NCI-H446 treated with DMSO at 0.1 percent for 48 hours (cell line): ENCODE measurements around the gene ZNF32.
"Not testable (repeated sequence)": the region's sequence is repeated elsewhere in the genome, so short reads cannot be mapped to it uniquely, and the experiment has no call there.

Experiments used
- DNase-seq: peaks from one replicate; lab custom pipeline; 2025; lab: John Stamatoyannopoulos, UW

Gene ZNF32

GRCh38 chr10:43627942-43628341 lies 20.7 kb downstream of the ZNF32 start:
- no peak for DNase-seq

- DNase-seq = no peak
Observed at GRCh38 chr10:43623351-43623750, 25.3 kb downstream of the ZNF32 start.

- no peak for DNase-seq
Observed at GRCh38 chr10:43622038-43622437, 26.6 kb downstream of the ZNF32 start.

- no peak for DNase-seq
Observed at GRCh38 chr10:43619368-43619767, 29.3 kb downstream of the ZNF32 start.

GRCh38 chr10:43616697-43617370 lies 31.8 kb downstream of the ZNF32 start:
- DNase-seq = no peak

- no peak for DNase-seq
Observed at GRCh38 chr10:43610636-43611035, 38.0 kb downstream of the ZNF32 start.

GRCh38 chr10:43607199-43607573 lies 41.5 kb downstream of the ZNF32 start:
- no peak for DNase-seq

- no peak for DNase-seq
Observed at GRCh38 chr10:43606323-43607198, 42.1 kb downstream of the ZNF32 start, which contains the start of gene ZNF485. Gene ZNF485, plus strand, starts transcription at chr10:43606438. Its CDS starts 613 bp downstream, at chr10:43607051.

- DNase-seq = no peak
Observed at GRCh38 chr10:43605850-43606322, 42.8 kb downstream of the ZNF32 start.

GRCh38 chr10:43601576-43601975 lies 47.1 kb downstream of the ZNF32 start:
- not testable (repeated sequence) for DNase-seq

GRCh38 chr10:43599333-43599732 lies 49.3 kb downstream of the ZNF32 start:
- no peak for DNase-seq

GRCh38 chr10:43598446-43598845 lies 50.2 kb downstream of the ZNF32 start:
- no peak for DNase-seq

GRCh38 chr10:43596546-43596945 lies 52.1 kb downstream of the ZNF32 start:
- no peak for DNase-seq

- no peak for DNase-seq
Observed at GRCh38 chr10:43595739-43596298, 52.9 kb downstream of the ZNF32 start.

GRCh38 chr10:43594944-43595589 lies 53.6 kb downstream of the ZNF32 start:
- DNase-seq = no peak
